Left cardiac atrium (tissue), 4 donors: Measurements from ENCODE around the gene PIP5K1C. TPM values are rescaled to one million over a fixed set of nuclear protein-coding genes. Genes with fewer than 3 reads are reported as not detected.
A peak's percentile ranks its signal among the peaks of the same experiment; 100 is the strongest.
"Not testable (repeated sequence)": the region's sequence is repeated elsewhere in the genome, so short reads cannot be mapped to it uniquely, and the experiment has no call there.

Experiments used
- ATAC-seq, 2 donors: fragments of 200-7000 bp; cut with Tn5 transposase; one replicate each; pipeline ENCODE4 v1.9.1; 2020; ENCODE audit warnings: mild to moderate bottlenecking in 2 of 2, moderate library complexity in 2 of 2
- DNase-seq: peaks from one replicate; pipeline ENCODE4 v3.0.0-alpha.2; 2020
- intact Hi-C, 2 donors: fragments of 100-400 bp; cut with DNase I; formaldehyde crosslinking; loops; one replicate each; pipeline versions ENCODE4 v1.14.1 to v1.15.1; 2022 to 2023
- total RNA-seq, 2 donors: library from RNA; stranded (reverse); fragmentation: NEBNext Ultra II Directional; extraction: Animal tissue kit (Norgen Biotek cat#: 25700); gene quantifications; one replicate each; pipeline ENCODE4 v1.2.1, GENCODE V29; 2021
- donor health status: DM: no; HTN: yes; CAD: no.
- donor health status: DM: no; HTN: yes; CAD: no; lungs with severe emphysema.
- donor health status: DM: yes; HTN: yes; CAD: no.
- donor health status: Dilated cardiomyopathy.

Gene PIP5K1C
- total RNA-seq, 2 donors from 2014 or later = 36.6 to 44.3 TPM

- intact Hi-C loops = loop anchor here in 1 of 2 donors (2.0 kb wide), 1 partner anchor 32 kb away; no protein-coding TSS in a partner anchor
- ATAC-seq (peak; percentile 38 to 46), DNase-seq (no peak)
Measured at GRCh38 chr19:3586707-3587346, 113.4 kb downstream of the PIP5K1C start.

GRCh38 chr19:3586127-3586626, 114.1 kb downstream of the PIP5K1C start:
- intact Hi-C loops = loop anchor here in 1 of 2 donors (2.0 kb wide), 1 partner anchor 33 kb away; no protein-coding TSS in a partner anchor
- ATAC-seq = peak in 1 of 2 donors; percentile 33
- DNase-seq = no peak

GRCh38 chr19:3585301-3586126, 114.8 kb downstream of the PIP5K1C start, which contains the start of gene GIPC3:
Gene GIPC3 (plus strand): TSS chr19:3585478. CDS start chr19:3585598, 120 bp downstream.
- ATAC-seq (no peak), DNase-seq (no peak)
- intact Hi-C loops = loop anchor here in 1 of 2 donors (2.0 kb wide), 1 partner anchor 33 kb away; no protein-coding TSS in a partner anchor

GRCh38 chr19:3584036-3584802, 116.0 kb downstream of the PIP5K1C start:
- intact Hi-C loops, DNase-seq, ATAC-seq: not testable (repeated sequence)

- DNase-seq, intact Hi-C loops, ATAC-seq: not testable (repeated sequence)
Measured at GRCh38 chr19:3581792-3582191, 118.5 kb downstream of the PIP5K1C start.

Other genes starting within 250 kb of the PIP5K1C start
- gene SMIM24, start 219.9 kb downstream of the PIP5K1C start, total RNA-seq = not detected
- gene SMIM44, start 217.0 kb downstream of the PIP5K1C start, total RNA-seq = not detected
- gene DOHH, start 199.8 kb downstream of the PIP5K1C start, total RNA-seq = 10 to 100 TPM; 10.4 to 13.2 TPM
- 10 to 100 TPM; 19.5 to 22.6 TPM for gene FZR1, start 194.2 kb downstream of the PIP5K1C start, total RNA-seq
- gene TEKTIP1, start 161.3 kb downstream of the PIP5K1C start, total RNA-seq = under 1 TPM in 1 of 2 donors, not detected in 1; 0.52 TPM
- 10 to 100 TPM; 29.8 to 40.4 TPM for gene MFSD12, start 142.9 kb downstream of the PIP5K1C start, total RNA-seq
- 10 to 100 TPM; 34.8 to 42.0 TPM for gene HMG20B, start 127.5 kb downstream of the PIP5K1C start, total RNA-seq
- gene GIPC3, start 115.0 kb downstream of the PIP5K1C start, total RNA-seq = 1 to 10 TPM; 1.5 to 1.6 TPM
- gene TBXA2R, start 93.6 kb downstream of the PIP5K1C start, total RNA-seq = 1 to 10 TPM; 2.3 to 3.7 TPM
- 10 to 100 TPM; 12.5 to 12.9 TPM for gene CACTIN, start 73.7 kb downstream of the PIP5K1C start, total RNA-seq
- gene TJP3, start 7.9 kb upstream of the PIP5K1C start, total RNA-seq = under 1 TPM in 1 of 2 donors, not detected in 1; 0.32 TPM
- gene APBA3, start 61.2 kb upstream of the PIP5K1C start, total RNA-seq = 10 to 100 TPM; 12.6 to 12.7 TPM
- 10 to 100 TPM; 63.6 to 68.9 TPM for gene MRPL54, start 62.2 kb upstream of the PIP5K1C start, total RNA-seq
- gene RAX2, start 71.8 kb upstream of the PIP5K1C start, total RNA-seq = not detected
- 1 to 10 TPM in 1 of 2 donors, under 1 TPM in 1; 0.92 to 1.4 TPM for gene MATK, start 85.9 kb upstream of the PIP5K1C start, total RNA-seq
- gene ZFR2, start 168.6 kb upstream of the PIP5K1C start, total RNA-seq = under 1 TPM; 0.29 to 0.35 TPM
- gene ATCAY, start 180.2 kb upstream of the PIP5K1C start, total RNA-seq = not detected
- gene NMRK2, start 232.6 kb upstream of the PIP5K1C start, total RNA-seq = 1,000 to 10,000 TPM; 1,098 to 1,409 TPM